ENCODE data around the gene DAPK1.
"Not testable (repeated sequence)": the region's sequence is repeated elsewhere in the genome, so short reads cannot be mapped to it uniquely, and the experiment has no call there.

Gene DAPK1

DNA sequence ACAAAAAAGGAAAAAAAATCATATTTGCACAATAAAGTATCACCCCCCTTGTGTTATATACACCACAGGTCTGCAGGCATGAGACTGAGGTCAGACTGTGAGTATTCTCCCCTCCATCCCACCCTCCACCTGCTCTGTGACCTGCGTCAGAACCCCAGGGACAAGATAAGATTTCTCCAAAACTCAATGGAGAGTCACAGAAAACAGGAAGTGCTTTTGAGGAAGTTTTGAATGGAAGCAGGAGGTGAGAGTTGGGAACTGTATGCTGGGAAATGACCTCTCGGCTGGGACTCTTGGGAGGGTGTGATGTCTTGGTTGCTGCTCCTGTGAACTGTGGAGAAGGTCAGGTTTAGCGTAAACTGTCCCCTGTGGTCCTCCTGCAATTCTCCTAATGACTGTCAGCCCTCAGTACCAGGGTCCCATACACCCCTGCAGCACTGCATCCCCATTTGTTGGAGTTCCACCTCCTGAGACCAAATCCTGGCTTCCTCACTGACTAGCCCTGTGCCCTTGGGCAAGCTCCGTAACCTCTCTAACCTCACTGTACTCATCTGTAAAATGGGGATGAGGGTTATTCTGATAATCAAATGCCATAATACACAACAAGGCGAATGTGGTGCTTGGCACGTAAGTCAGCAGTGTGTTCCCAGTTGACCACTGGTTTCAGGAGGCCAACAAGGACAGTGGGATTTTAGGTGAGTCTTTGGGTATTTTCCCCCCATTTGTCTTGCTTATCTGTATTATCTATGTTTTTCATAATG lies 221.4 kb downstream of the DAPK1 start:
- no peak for DNase-seq

DNA sequence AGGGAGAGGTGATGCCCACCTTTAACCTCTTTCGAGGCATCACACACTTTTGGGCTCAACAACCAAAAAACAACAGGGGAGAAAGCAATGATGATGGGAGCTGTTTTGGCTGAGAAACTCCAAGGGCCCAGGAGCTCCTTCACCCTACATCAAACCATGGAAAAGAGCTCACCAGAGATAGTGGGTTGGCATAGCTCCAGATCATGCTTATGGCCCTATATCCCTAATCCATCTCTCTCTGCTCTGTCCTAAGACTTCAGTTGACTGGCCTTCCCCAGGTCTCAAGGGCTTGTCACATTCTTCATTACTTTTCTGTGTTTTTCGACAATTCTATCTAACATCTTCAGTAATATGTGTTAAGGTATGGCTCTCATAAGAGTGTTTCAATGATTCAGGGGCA lies 222.5 kb downstream of the DAPK1 start:
- no peak for DNase-seq

DNA sequence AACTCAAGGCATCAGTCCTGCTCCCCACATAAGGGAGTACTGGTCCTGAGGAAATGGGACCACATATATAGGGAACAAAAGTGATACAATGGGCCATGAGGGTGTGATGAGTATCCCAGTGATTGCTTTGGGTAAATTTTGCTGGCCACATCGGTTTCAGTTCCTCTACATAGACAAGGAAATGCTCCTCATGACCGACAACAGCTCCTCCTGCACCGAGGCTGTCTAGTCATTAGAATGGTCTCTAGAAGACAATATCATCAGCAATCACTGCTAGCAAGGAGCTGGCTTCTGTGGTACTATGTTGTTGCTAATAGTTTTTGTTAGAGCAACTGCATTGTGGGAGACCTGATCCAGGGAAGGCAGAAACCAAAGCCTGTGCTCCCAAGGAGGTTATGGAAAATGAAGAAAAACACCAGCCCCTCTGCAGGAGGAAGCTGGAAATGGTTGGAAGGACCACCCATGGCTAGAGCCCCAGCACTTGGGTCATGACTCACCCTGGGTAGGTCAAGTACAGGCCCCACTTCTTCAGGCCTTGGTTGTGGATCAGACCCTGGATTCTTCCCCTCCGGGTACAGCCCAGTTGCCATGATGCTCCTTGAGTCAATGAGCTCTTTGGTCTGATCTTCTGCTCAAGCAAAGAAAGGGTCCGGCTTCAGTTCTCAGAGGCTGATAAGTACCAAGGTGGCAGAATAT lies 224.9 kb downstream of the DAPK1 start:
- no peak for DNase-seq

DNA sequence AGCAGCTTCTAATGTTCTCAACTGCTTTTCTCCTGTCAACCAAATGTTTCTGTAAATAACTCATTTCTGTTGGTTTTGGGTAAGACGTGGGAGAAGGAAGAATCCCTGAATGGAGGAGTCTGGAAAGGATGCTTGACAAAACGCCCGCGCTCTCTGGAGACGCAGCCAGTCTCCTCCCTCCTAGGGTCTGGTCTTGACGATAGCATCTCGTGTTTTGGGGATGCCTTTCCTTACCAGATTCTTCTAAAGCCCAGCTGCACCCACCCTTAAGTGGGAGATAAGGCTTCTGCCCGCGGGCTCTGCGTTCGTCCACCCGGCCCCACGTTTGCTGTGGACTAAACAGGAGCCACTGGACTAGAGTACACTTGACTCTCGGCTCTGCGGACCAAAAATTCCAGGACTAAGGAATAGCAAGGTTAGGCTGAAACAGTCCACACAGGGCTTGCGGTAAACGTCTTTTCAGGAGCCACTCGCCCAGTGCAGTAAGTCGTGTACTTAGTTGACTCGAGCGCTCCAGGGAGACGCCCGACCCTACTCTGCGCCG lies 227.8 kb downstream of the DAPK1 start:
- no peak for DNase-seq

DNA sequence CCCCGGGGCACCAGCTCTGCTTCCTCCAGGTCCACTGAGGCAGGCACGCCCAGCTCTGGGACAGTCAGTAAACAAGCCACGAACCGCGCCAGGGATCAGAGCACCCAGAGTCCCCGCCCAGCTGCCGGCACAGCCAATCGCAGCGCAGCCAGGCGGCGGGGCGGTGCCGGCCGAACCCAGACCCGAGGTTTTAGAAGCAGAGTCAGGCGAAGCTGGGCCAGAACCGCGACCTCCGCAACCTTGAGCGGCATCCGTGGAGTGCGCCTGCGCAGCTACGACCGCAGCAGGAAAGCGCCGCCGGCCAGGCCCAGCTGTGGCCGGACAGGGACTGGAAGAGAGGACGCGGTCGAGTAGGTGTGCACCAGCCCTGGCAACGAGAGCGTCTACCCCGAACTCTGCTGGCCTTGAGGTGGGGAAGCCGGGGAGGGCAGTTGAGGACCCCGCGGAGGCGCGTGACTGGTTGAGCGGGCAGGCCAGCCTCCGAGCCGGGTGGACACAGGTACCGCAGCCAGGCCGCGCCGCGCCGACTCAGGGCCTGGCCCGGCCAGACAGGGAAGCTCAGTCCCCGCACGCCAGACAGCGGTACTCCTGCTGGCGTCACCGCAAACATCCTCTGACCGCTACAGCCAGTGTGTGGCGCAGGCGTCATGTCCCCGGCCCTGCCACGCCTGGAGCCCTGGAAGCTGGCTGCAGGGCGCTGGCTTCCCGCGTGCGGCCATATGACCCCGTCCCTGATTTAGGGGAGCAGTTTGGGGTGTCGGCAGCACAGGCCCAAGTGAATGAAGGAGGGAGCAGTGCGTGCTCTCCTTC lies 228.4 kb downstream of the DAPK1 start, which contains the start of gene CTSL:
TSS of gene CTSL (plus strand) at position 220 of the 810 bp plus-strand sequence. CDS start 1,485 bp downstream, outside the sequence.
- peak; percentile 7 to 19 for DNase-seq

DNA sequence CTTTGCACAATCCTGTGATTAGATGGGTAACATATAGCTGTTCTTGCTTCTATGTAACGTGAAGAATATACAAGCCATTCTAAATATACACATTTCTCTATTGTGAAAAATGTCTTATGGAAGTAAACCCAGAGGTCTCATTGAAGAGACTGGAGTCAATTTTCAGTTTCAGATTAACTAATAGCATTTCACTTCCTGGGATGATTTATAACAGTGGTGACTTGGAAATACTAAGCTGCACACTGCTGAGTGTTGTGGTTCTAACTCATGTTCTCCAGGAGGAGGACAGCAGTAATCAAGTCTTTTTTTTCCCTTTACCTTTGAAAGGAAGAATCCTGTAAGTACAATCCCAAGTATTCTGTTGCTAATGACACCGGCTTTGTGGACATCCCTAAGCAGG lies 231.6 kb downstream of the DAPK1 start:
- DNase-seq = no peak

DNA sequence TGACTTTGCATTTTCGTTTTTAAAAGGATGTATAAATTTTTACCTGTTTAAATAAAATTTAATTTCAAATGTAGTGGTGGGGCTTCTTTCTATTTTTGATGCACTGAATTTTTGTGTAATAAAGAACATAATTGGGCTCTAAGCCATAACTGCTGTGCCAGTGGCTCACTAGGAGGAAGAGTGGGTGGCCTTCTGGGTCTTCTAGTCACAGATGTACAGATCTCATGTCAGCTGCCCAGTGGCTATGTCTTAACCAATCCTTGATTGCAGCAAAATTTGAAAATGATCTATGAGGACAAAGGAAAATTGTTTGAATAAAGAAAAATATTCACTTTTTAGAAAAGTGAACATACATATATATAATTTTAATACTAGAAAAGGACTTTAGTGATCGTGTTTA lies 233.7 kb downstream of the DAPK1 start:
- DNase-seq = no peak

DNA sequence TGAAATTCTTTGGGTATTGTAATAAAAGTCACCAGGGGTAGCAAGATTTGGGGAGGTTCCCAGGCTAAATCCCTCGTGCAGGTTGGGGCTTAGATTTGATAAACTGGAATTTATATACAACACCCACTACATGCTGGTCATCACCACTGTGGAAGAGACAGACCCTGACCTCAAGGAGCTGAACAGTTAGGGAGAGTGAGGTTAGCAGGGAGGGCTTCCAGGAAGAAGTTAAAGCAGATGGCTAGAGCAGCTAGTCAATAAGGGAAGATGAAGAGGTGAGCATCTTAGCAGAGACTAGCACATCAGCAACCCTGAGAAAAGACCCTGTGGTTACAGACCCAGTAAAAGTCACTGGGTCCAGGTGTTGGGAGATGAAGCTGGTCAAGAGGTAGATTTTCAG lies 234.7 kb downstream of the DAPK1 start:
- DNase-seq = no peak

DNA sequence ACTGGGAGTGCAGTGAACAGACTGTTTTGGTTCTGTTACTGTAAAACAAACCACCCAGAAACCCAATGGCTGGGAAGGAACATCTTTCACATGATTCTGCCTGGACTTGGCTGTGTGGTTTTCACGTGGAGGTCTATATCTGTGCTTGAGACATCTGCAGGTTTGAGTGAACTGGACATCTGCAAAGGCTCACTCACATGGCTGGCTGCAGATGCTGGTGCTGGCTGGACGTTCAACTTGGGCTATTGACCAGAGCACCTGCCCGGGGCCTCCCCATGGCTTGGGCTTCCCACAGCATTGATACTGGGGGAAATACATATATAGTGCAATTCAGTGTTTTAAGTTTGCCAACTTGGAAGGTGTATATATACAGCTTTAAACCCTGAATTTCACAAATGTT lies 235.1 kb downstream of the DAPK1 start:
- DNase-seq = no peak

DNA sequence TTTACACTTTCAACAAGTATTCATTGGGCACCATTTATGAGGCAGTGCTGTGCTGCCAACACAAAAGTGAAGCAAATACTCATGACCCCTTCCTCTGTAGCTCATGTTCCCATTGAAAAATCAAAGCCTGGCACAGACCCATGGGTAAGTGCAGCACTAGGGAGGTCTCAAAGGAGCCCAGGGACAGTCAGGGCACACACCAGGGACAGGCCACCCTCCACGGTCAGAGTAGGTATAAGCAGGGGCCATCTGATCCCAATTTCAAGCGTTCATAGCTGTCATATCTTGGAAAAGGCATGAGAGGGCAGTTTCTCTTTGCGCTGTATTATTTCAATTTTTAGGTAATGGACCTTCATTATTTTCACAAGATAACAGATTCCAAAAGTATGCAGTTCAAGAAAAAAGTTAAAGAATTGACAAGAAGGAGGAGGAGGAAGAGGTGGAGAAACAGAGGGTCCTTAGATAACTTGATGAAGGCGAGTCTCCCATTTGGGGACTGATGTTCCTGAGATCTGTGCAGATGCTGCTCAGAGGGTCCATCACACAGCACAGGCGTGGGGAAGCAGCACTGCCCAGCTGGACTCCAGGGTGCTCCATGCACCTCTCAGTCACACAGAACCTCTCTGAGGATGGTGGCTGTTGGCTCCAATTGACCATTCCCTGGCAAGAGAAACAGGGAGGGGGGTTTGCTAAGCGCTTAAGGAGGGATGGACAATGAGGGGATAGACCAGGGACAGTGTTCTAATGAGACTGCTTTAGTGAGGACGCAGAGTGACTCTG lies 235.8 kb downstream of the DAPK1 start:
- DNase-seq = no peak

DNA sequence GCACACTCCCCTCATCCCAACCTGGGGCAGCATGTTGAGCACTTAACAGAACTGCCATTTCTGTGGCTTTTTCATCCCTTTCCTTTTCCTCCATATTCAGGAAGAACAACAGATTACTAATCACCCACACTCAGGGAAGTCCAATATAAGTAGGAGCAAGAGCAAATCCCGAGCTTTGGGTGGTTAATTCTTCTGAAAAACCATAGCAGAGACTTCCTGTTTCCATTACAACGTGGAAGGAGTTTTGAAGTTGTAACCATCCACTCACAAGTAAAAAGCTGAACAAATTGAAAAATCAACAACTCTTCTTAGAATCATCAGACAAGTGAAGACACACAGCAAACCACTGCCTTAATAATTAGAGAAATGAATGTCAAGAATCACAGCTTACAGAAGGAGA lies 236.4 kb downstream of the DAPK1 start:
- no peak for DNase-seq

DNA sequence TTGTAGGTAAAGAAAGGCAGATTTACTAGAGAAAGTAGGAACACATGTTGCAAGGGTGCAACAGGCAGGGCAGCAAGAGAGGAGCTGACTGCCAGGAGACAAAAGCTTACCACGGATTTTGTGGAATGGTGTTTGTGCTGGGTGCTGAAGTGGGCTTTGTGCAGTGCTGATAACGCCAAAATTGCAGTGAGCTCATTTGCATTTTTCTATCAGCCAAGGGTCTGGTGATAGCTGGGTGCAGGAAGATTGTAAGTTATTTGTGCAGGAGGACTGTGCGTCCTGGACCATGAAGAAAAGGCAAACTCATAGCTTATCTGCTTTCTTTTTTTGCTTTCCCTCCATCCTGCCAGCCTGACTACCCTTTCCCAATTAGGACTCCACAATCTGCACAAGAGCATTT lies 241.9 kb downstream of the DAPK1 start:
- no peak for DNase-seq

DNA sequence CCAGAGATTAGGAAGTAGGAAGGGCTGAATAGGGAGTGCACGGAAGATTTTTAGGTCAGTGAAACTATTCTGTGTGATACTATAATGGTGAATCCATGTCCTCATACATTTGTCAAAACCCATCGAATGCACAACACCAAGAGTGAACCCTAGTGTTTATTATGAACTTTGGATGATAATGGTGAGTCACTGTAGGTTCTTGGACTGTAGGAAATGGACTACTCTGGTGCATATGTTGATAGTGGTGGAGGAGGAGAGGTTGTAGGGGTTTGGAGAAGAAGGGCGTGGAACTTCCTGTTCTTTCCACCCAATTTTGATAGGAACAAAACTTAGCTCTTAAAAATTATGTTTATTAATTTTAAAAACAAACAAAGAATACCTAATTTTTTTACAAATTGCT lies 242.5 kb downstream of the DAPK1 start:
- no peak for DNase-seq

DNA sequence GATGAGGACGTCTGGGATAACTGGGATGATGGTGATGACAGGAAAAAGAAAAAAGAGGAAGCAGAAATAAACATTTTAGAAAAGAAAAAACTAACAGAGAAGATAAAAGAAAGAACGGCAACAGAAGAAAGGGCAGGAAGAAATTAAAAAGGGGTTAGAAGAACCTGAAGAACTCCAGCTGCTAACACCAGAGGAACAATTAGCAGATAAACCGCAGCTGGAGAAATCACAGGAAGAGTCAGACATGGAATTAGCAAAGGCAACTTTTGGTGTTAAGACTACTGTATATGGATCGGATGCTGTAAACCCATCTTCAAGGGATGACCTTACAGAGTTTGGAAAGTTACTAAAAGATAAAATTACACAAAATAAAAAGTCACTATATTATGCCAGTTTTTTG lies 243.7 kb downstream of the DAPK1 start:
- no peak for DNase-seq

DNA sequence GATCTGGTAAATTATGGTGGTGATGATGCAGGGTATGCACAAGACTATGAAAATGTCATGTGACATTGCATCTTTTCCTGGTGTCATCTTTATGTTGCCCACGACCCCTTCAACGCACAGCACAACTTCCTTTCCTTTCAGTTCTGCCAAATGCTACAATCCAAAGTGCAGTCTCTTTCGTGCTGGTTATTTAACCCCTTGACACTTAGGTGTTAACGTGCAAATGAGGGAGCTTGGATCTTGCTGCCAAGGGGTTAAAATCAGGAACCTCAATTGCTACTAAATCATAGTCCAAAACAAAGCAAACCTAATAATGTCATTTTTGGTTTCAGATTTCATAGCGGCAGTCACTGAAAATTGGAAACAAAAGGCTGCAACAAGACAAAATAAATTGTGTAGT lies 244.2 kb downstream of the DAPK1 start:
- DNase-seq = no peak

DNA sequence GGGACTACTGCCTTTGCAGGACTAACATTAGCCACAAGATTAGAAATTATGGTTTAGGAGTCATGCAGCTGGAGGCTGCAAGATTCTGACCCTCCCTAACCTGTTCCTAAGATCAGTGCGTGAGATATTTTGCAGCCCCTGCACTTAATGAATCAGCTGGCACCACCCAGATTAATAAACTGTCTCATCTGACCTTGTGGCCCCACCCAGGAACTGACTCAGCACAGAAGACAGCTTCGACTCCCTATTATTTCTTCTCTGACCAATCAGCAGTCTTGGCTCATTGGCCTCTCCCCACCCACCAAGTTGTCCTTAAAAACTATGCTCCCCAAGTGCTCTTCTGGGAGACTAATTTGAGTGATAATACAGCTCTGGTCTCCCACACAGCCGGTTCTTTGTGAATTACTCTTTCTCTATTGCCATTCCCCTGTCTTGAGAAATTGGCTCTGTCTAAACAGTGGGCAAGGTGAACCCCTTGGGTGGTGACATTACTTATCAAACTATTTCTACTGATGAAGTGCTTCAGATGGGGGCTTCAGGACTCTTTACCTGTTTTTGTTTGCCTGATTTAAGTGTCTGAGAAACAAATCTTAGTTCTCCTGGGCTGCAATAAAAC lies 245.3 kb downstream of the DAPK1 start:
- DNase-seq = no peak

DNA sequence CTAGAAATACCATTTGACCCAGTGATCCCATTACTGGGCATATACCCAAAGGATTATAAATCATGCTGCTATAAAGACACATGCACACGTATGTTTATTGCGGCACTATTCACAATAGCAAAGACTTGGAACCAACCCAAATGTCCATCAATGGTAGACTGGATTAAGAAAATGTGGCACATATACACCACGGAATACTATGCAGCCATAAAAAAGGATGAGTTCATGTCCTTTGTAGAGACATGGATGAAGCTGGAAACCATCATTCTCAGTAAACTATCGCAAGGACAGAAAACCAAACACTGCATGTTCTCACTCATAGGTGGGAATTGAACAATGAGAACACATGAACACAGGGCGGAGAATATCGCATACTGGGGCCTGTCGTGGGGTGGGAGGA lies 246.6 kb downstream of the DAPK1 start:
- not testable (repeated sequence) for DNase-seq

DNA sequence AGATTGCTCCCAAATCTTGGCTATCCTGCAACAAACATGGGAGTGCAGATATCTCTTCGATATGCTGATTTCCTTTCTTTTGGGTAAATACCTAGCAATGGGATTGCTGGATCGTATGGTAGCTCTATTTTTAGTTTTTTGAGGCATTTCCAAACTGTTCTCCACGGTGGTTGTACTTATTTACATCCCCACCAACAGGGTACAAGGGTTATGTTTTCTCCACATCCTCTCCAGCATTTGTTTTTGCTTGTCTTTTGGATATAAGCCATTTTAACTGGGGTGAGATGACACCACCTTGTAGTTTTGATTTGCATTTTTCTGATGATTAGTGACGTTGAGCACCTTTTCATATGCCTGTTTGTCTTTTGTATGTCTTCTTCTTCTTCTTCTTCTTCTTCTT lies 248.5 kb downstream of the DAPK1 start:
- no peak for DNase-seq

DNA sequence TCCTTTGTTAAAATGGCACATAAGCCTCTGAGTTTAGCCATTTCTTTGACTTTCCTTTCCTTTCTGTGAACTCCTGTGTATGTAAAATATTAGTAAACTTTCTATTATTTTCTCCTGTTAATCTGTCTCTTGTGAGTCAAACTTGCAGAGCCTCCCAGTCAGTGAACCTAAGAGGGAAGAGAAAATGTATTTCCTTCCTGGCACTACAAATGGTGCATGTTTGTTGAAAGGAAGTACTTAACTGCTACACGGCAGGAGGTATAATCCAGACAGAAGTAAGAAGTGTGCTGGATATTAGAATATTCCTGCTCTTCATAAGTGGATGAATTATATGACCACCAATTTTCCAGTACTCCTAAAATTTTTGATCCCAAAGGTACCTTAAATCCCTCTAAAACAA lies 251.2 kb downstream of the DAPK1 start:
- no peak for DNase-seq

DNA sequence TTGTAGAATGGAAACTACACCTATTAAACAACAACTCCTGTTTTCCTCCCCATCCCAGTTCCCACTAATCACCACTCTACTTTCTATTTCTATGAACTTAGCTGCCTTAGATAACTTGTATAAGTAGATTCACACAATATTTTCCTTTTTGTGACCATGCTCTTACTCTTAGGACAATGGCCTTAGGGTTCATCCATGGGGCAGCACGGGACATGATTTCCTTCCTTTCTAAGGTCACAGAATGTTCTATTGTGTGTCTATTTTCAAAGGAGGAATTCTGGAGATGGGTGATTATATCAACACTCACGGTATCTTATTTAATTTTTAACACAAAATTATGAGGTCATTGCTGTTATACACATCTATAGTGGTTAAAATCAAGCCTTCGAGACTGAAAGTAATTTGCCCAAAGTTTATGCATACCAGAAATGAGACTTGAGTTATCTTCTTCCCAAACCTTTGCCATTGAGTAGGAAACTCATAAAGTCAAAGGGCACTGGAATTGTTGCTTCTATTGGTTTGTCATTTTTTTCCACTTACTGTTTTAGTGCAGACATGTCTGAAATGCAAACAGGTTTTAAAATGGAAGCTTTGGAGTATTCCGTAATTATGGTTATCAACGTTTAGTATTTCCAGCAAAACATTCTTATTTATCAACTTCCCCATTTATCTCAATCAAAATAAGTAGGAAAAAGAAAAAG lies 251.8 kb downstream of the DAPK1 start:
- DNase-seq = no peak

DNA sequence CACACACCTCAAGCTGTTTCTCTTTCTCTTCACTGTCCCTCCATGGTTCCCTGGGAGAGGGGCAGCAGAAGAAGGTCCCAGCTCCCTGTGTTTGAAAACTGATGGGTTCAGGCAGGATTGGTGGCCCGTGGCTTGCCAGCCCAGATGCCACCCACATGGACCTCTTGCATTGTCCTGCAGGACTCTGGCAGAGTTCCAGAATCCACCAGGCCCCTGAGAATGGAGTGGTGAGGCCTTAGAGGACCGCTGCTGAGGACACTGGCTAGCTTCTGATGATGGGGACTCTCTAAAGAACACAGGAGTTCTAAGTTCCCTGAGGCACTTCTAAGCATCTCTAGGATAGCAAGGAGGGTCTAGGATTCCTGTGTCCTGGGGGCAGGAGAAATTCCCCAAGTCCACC lies 253.1 kb downstream of the DAPK1 start:
- no peak for DNase-seq

DNA sequence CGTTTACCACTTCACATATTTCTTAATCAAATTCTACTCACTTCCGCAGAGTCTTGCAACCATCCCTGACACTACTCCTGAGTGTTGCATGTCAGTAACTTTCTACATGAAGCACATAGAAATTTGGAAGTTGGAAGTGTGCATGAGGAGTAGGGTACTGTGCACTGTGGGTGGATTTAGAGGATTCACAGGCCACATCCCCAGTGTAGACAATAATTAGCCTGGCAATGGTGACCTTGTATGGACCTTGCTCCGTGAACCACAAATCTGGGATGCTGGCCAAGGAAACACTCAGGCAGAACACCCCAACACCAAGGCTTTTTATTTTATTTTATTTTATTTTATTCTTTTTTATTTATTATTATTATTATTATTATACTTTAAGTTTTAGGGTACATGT lies 253.8 kb downstream of the DAPK1 start:
- DNase-seq = no peak
